HG03095 (cell line): Measurements from ENCODE around the gene MSRB3.

Experiments used
- ATAC-seq: cut with Tn5 transposase; IDR thresholded peaks from one replicate; pipeline ENCODE4 v1.9.1; 2021; ENCODE audit warnings: moderate library complexity; ENCODE audit not compliant: unreplicated experiment

MSRB3 gene

DNA sequence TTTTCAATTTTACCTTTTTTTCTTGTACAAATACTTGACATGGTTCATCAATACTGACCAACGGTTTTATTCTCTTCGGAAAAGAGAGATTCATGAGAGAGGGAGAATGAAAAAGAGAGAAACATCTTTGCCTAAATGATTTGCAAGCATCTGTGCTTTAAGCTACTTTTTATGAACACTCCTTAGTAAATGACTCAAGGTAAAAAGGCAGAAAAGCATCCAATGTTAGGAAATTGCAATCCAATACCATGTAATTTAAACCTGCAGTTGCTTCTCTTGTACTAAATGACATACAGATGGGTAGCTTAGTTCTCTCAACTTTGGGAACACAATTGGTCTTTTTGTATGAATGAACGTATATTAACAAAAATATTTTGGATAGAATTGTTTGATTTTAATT is 46.1 kb downstream of the MSRB3 start:
- ATAC-seq: no peak

DNA sequence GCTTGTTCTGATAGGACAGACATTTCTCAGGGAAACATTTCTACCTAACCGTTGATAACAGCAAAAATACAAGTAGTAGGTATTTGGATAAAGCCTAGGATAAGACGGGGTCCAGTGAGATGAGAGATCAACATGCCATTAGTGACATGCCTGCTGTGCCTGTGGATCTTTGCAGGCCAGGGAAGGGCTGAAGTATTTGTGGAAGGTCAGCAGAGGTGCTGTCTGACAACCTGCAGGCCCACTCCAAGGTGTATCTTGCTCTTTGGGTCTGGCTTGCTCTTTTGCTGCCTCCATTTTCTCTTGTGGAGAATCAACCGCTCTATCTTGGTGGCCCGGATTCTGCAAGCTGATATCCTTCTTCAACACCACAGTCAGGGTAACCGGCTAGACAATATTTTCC is 46.7 kb downstream of the MSRB3 start:
- no peak for ATAC-seq

DNA sequence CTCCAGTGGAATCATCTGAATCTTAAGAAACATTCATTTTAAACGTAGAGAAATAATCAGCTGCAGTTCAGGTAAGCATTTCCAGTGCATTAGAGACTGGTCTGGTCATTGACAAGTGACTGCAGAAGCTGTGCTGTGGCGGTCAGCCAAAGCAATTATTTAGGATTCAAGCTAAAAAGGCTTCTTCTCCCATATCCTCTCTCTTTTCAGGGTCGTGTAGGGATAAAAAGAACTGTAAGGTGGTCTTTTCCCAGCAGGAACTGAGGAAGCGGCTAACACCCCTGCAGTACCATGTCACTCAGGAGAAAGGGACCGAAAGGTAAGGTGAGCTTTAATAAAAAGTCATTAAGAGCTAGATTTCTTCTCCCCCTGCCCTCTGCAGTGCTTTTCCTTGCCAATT is 48.1 kb downstream of the MSRB3 start:
- ATAC-seq: no peak

DNA sequence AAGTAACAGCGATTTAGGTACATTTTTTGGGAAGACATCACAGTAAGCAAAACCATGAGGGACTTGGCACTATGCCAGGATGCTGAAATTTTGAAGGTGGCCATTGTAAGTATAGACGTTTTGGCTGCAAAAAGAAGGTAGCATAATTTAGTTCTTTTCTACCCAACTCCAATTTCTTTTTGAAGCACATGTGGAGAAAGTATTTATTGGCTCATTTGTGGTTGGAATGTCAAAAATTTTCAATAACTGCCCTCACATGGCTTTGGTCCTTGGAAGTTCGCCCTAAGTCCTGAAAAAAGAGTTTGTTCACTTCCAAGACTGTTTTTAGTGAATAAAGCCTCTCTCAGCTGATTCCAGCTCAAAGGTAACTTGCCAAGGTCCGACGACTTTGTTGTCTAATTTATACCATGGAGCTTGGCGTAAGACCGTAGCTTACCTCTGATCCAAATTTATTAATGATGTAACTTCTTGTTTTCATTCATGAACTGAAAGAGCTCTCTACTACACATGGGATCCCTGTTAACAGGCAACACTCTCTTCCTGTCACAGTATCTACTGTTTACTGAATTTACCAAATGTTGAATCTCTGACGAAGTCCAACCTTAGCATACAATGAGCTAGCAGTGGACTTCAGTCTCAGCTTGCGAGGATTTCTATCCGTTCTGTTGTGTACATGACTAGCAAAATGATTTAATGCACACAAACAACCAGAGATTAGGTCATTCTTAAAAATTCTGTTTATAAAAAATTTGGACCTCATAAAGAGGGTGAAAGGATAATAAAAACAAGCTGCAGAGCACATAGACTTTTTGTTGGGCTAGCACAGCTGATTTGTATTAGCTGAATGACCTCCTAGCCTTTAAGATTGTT is 49.0 kb downstream of the MSRB3 start:
- no peak for ATAC-seq

DNA sequence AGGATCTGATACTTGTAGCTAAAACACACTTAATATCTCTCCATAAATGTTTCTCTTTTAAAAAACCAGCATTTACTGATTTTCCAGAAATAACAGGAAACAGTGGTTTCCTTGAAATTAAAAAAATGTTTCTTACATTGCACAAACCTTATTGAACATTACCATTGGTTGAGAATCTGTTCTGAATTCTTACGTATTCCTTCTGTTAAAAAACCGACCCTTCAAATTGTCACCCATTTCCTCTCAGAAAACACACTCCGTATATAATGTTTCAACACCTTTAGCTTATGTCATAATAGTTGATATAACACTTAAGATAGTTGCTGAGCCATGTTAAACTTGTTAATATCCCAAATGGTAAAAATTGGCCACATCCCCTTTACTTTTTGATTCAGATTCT is 51.2 kb downstream of the MSRB3 start:
- no peak for ATAC-seq

DNA sequence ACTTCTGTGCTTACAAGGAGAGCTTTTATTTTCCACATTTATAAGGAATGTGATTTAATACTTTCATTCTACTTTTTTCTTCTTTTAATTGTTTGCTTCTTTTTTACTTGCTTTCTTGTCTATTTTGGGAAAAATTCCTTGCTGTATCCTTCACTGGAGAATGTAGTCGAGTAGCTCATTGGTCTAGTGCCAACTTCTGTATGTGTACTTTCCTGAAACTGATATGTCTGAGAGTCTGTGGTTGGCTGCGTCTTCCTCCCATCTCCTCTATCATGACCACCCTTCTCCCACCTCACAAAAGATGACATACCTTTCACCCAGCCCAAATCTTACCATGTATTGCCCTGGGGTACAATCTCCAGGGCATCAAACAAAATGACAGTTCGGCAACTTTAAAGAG is 51.8 kb downstream of the MSRB3 start:
- ATAC-seq: no peak

DNA sequence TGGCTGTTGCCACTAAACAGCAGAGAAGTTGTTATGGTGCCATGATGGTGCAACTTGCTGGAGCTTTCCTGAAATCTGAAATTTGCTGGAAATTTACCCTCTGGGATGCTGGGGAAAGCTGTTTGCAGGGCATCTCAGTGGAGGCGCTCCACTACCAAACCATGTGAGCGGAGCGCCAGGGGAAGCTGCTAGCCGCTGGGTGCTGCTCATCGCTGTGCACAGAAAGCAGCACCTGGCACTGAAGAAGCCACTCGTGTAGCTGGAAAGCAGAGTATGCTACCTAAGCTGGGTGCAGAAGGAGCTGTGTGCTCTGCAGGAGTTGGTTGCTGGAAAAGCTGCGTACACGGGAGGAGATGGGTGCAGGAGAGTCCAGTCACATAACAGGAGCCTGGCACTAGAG is 53.0 kb downstream of the MSRB3 start:
- ATAC-seq: no peak

DNA sequence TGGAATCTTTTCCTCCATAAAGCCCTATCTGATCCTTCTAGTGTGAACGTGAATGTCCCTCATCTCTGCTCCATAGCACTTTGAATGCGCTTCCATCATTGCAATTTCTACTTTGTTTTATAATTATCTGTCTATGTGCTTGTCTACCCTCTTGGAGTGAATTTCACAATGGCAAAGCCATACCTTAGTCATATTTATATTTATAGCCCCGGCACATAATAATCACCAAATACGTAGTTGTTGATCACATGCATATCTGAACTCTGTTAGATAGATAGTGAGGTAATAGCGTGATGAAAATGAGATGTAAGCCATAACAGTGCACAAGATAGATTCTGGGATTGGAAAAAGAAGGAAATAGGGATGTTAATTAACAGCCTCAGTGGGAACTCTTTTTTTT is 55.2 kb downstream of the MSRB3 start:
- ATAC-seq: no peak

DNA sequence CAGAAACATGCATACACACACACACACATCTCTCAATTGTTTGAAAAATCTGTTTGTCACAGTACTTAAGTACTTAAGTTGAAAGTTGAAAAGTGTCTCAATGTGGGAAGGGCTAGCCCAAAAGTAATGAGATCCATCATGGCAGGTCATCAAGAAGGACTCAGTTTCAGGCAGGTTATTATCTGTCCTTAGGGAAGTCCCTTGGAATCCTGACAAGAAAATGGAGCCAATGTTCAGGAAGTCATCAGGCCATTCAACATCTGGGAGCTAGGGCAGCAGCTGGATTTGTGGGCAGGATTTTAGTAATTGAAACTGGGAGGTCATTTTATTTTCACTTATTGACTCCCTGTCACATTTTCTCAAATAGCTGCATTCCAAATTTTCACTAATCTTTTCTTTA is 56.0 kb downstream of the MSRB3 start:
- ATAC-seq: no peak

DNA sequence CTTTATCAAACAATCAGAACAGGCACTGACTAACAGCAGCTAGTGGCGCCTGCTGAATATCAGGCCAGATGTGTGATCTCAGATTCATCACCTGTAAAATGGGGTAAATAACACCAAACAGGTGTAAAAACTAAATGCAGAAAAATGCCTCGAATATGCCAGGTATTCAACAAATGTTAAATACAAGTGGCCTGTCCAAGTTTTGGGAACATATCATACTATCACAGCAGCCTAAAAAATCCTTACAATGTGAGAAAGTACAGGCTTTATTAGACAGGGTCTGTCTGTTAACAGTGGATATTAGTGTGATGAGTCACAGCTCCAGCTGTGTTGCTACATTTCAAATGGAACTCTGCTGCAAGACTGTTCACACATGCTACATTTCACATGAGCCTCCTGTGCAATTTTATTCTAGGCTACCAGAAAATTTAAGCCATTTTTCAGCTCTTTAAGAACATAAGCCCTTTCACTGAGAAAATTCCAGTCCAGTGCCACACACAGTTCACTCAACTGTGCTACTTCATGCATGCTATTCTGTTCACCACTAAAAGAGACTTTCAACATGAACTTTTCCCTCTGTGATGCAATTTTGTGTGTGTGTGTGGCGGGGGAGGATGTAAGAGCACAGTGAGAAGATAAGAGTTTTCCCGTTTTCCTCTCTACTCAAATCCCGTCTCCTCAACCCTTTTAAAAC is 56.7 kb downstream of the MSRB3 start:
- ATAC-seq: no peak

DNA sequence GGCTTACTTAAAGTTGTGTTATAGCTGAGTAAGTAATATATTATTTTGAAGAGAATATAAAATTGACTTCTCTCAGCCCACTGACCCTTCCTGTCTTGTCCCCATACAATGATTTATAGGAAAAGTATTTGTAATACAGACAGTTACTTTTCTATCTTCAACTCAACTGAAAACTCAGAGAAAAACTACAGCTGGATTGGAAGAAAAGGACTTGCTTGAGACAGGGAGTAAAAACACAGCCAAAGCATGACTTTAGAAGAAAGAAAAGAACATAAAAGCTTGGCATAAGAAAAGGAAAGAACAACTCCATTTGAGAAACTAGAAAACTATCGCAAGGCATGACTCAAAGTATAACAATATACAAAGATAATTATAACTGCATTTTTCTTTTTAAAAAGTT is 57.5 kb downstream of the MSRB3 start:
- ATAC-seq: no peak

DNA sequence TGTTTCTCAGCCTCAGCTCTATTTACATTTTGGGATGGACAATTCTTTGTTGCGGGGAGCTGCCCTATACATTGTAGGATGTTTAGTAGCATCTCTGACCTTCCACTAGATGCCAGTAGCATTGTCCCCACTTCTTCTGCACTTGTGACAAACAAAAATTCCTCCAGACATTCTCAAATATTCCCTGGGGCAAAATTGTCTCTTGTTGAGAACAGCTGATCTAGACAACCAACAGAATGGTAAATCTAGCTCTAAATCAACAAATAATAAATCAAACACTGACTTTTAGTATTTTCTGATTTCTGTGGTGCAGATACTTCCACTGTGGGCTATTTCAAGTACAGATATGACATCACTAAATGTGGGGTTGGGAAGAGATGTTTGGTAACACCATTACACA is 60.7 kb downstream of the MSRB3 start:
- no peak for ATAC-seq

DNA sequence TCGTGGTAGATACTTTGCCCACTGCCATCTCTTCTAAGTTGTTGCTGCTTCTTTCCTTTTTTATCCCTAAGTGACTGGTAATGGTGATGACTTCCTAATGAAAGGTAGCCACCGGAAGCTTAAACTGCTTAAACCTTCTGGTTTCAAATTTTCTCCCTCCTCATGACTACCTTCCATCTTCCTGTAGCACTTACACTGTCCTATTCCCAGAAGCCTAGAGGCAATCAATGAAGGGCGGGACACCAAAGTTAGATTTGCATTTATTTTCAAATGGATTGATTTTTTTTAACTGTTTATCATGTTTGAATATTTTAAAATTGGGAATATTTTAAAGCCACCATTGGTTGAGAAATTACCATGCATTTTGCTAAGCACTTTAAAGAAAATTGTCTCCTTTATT is 64.7 kb downstream of the MSRB3 start:
- no peak for ATAC-seq

DNA sequence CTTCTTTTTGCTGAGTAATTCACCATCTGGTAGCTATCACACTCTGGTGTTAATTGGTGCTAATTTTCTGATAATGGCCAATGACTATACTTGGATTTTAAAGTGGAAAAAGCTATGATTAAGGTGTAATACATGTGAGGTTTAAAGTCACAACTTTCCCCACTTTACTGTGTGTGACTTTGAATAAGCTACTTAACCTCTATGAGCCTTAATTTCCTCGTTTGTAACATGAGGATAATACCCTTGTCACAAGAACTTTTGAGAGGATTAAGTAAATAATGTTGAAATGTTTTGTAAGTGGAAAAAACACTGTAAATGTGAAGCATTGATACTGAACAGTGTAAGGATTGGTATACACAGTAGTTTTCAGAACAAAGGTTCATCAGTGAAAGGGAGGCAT is 65.3 kb downstream of the MSRB3 start:
- ATAC-seq: no peak

DNA sequence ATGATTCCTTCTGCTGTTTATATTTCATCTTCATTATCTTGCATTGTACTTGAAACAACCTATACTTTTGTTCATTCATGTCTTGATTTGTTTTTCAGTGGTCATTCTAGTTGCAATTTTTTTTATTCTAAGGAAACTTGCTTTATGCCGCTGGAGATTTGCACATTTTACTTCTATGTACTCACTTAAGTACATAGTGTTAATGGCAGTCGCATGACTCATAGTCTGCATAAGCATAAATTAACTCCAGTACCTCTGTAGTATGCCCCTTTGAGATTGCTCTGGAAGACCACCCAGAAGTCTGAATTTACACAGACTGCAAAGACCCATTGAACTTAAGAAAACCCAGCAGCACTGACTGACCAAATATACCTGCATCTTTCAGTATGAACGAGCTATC is 77.0 kb downstream of the MSRB3 start:
- ATAC-seq: no peak

DNA sequence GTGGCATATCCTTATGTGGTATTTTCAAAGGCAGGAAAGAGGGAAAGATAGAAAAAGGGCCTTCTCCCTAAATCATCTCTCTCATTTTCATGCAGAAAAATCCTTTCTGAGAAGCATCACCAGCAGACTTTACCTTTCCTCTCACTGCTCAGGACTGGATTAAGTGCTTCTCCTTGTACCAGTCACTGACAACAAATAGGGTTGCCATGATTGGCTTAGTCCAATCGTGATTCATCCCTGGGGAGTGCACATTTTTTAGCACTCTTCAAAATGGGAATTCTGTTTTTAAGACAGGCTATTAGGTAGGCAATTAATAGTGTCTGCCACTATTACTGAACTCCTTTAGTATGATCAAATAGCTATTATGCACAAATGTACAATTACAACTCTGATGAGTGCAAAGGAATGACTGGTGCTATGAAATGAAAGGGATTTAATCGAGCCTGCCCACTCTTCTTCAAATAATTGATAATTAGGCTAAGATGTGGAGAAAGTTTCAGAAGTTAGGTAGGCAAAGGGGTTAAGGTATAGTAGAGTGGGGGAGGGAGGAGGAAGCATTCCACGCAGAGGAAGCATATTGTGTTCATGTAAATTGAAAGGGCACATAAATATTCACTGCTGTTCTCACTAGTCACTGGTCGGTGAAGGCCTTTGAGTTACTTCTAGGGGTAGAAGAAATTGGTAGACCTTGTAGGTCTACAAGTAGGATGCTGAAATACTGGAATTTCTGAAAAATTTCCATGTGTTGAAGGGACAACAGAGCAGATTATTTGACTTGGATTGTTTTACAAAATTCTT is 84.0 kb downstream of the MSRB3 start:
- ATAC-seq: no peak

DNA sequence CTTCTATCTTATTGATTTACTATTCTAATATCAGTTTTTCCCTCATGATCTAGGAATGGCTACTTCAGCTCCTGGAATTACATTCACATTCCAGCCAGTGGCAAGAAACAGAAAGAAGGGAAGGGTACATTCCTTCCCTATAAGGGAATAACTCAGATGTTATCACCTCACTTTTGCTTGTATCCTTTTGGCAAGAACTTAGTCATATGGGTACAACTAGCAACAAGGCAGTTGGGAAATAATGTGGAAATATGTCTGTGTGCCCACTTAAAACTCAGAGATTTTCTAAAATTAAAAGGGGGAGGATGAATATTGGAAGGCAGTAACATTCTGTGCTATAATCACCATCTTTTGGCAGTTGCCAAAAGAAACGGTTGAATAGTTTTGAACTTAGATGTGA is 85.6 kb downstream of the MSRB3 start:
- ATAC-seq: no peak

DNA sequence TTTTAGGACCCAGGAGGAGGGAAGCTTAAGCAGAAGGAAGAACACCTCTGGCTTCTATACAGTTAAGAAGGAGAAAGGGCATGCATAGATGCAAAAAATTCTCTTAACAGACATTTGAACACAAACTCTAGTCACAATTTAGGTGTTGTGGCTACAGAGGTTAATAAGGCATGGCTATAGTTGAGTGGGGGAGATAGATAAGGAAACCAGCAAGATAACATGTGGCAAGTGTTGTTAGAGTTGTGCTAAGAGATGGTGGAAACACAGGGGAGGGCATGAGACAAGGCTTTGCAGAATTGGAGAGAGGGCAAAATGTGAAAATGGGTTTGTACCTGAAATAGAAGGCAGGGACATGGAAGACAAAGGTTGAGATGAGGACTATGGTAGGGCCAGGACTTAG is 88.9 kb downstream of the MSRB3 start:
- no peak for ATAC-seq

DNA sequence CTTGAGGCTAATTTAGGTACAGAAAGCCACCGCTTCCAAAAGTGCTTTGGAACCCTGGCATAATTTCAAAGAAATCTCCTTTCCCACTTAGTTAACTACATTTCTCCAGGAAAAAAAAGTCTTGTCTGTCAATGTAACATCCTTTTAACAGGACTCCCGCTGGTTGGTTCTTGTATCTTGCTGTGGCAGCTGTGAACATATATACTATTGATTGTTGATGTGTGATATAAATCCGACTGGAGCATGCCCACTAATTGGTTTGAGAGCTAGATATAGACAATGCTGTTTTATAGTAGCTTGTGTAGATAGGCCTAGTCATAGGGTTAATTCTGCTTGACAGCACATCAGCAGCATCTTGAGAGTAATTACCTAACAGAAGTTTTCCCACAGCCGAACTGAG is 89.6 kb downstream of the MSRB3 start:
- ATAC-seq: no peak

DNA sequence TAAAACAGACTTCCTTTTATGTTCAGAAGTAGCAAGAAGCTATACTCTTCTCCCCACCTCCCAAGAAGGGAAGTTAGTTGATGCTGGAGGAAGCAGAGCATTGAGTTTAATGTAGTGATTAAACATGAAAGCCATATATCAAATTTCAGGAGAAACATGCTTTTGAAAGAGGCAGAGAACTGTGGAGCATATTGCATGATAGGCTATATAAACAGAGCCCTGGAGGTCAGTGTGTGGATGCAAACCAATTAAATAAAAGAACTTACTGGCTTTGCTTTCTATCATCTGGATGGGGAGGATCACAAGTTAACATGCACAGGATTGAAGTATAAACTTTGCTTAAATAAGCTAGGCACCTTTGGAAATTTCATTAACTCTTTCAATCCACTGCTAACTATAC is 94.1 kb downstream of the MSRB3 start:
- no peak for ATAC-seq

DNA sequence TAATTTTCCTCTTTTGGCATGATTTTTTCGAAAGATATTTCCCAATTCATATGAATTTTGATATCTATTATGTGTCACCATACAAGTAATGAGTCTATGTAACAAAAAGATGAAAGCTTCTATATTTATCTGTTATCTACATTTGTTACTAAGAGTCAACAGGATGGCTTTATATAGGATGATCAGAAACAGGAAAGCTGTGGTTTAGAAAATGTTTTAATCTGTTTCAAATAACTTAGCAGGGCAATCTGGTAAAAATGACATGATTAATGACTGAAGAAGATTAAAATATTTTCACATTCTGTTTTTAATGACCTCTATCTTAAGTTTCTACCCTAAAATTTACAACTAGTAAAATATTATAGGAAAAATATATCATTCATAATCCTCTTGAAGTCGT is 105.8 kb downstream of the MSRB3 start:
- no peak for ATAC-seq

DNA sequence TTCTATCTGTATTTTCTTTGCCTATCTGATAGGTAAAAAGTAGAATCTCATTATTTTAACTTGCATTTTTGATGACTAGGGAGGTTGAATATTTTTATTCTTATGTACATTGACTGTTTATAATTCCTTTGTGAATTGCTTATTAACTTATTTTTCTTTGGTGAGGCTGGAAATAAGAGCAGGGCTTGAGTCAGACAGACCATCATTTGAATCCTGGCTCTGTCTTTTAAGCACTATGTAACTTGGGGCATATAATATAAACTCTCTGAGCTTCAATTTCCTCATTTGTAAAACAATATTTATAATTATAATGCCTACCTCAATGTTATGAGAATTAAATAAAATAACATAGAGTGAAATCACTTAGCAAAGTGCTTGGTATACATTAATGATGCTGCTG is 108.9 kb downstream of the MSRB3 start:
- ATAC-seq: no peak
